Left lung (tissue), 14 donors: Measurements from ENCODE around the gene TMEM47. TPM values are rescaled to one million over a fixed set of nuclear protein-coding genes. Genes with fewer than 3 reads are reported as not detected.

Experiments
- ATAC-seq: fragments of 200-7000 bp; cut with Tn5 transposase; one replicate; pipeline ENCODE4 v1.9.1; 2020; ENCODE audit warnings: moderate library complexity
- DNase-seq, 4 donors: peaks; one replicate each; pipeline ENCODE4 v3.0.0-alpha.2; 2013 to 2020
- H3K27ac ChIP-seq, 2 donors: fragments of 200-600 bp; sonication (generic) in 1 of 2; one replicate each; pipeline versions ENCODE4 v1.5.0 to v1.8.0; 2020 to 2021
- H3K27me3 ChIP-seq, 2 donors: fragments of 200-600 bp; sonication (generic) in 1 of 2; one replicate each; pipeline versions ENCODE4 v1.5.0 to v1.8.0; 2020 to 2021
- H3K36me3 ChIP-seq, 2 donors: fragments of 200-600 bp; sonication (generic) in 1 of 2; one replicate each; pipeline versions ENCODE4 v1.5.0 to v1.8.0; 2020 to 2021
- H3K4me1 ChIP-seq, 2 donors: fragments of 200-600 bp; one replicate each; pipeline ENCODE4 v1.8.0; 2021
- H3K4me3 ChIP-seq, 2 donors: fragments of 200-600 bp; sonication (generic) in 1 of 2; one replicate each; pipeline versions ENCODE4 v1.5.0 to v1.8.0; 2020 to 2021; ENCODE audit warnings: mild to moderate bottlenecking in 1 of 2
- H3K9me3 ChIP-seq, 2 donors: fragments of 200-600 bp; sonication (generic) in 1 of 2; one replicate each; pipeline versions ENCODE4 v1.5.0 to v1.8.0; 2020 to 2021
- intact Hi-C, 2 donors: fragments of 100-400 bp; cut with DNase I; formaldehyde crosslinking; loops; one replicate each; pipeline versions ENCODE4 v1.11.2 to v1.14.2; 2022
- long read RNA-seq, 12 donors: library from polyadenylated mRNA in 2 of 12; unstranded in 2 of 12; transcript quantifications; one replicate each; pipeline ENCODE4 v2.0.0 and lab custom pipeline, GENCODE V29; 2019 to 2026
- polyA plus RNA-seq, 6 donors: library from polyadenylated mRNA; unstranded; fragments of 120-200 nt; gene quantifications; one replicate each; pipeline ENCODE4 v1.2.1, GENCODE V29; 2013; ENCODE audit not compliant: insufficient read length in 6 of 6
- total RNA-seq, 2 donors: library from RNA; stranded (reverse); fragmentation: NEBNext Ultra II Directional; extraction: Animal tissue kit (Norgen Biotek cat#: 25700); gene quantifications; one replicate each; pipeline ENCODE4 v1.2.1, GENCODE V29; 2021
- TF ChIP-seq, protein P1 (sequence below), 2 donors: fragments of 200-600 bp; sonication (generic) in 1 of 2; IDR thresholded peaks; one replicate each; pipeline versions ENCODE4 v1.5.0 to v1.8.0; 2021; ENCODE audit warnings: antibody characterized with exemption in 2 of 2
- donor health status: DM: no; HTN: yes; CAD: no.
- donor health status: DM: no; HTN: no; CAD: no.

TMEM47 gene
- total RNA-seq (10 to 100 TPM; 20.0 to 23.5 TPM), polyA plus RNA-seq (10 to 100 TPM; 29.4 to 41.4 (median 36.4) TPM)
- long read RNA-seq, donor 1, full-length matches to known transcripts = 4 of 4 reads
- long read RNA-seq, donor 1, partial matches to known transcripts = 0 of 4 reads
- long read RNA-seq, donor 1, other reads (novel, unspliced or antisense) = 0 of 4 reads
- long read RNA-seq, donor 2, full-length matches to known transcripts = 11 of 11 reads
- long read RNA-seq, donor 2, partial matches to known transcripts = 0 of 11 reads
- long read RNA-seq, donor 2, other reads (novel, unspliced or antisense) = 0 of 11 reads
- long read RNA-seq, donor 3, full-length matches to known transcripts = 7 of 7 reads
- long read RNA-seq, donor 3, partial matches to known transcripts = 0 of 7 reads
- long read RNA-seq, donor 3, other reads (novel, unspliced or antisense) = 0 of 7 reads
- long read RNA-seq, donor 4, full-length matches to known transcripts = 1 of 1 reads
- long read RNA-seq, donor 4, partial matches to known transcripts = 0 of 1 reads
- long read RNA-seq, donor 4, other reads (novel, unspliced or antisense) = 0 of 1 reads
- long read RNA-seq, donor 5, full-length matches to known transcripts = 4 of 4 reads
- long read RNA-seq, donor 5, partial matches to known transcripts = 0 of 4 reads
- long read RNA-seq, donor 5, other reads (novel, unspliced or antisense) = 0 of 4 reads
- long read RNA-seq, donor 6, full-length matches to known transcripts = 8 of 8 reads
- long read RNA-seq, donor 6, partial matches to known transcripts = 0 of 8 reads
- long read RNA-seq, donor 6, other reads (novel, unspliced or antisense) = 0 of 8 reads
- long read RNA-seq, donor 7, full-length matches to known transcripts = 6 of 6 reads
- long read RNA-seq, donor 7, partial matches to known transcripts = 0 of 6 reads
- long read RNA-seq, donor 7, other reads (novel, unspliced or antisense) = 0 of 6 reads
- long read RNA-seq, donor 8, full-length matches to known transcripts = 4 of 4 reads
- long read RNA-seq, donor 8, partial matches to known transcripts = 0 of 4 reads
- long read RNA-seq, donor 8, other reads (novel, unspliced or antisense) = 0 of 4 reads
- long read RNA-seq, donor 9 = 0 reads
- long read RNA-seq, donor 10, full-length matches to known transcripts = 1 of 1 reads
- long read RNA-seq, donor 10, partial matches to known transcripts = 0 of 1 reads
- long read RNA-seq, donor 10, other reads (novel, unspliced or antisense) = 0 of 1 reads
- long read RNA-seq, donor 11, full-length matches to known transcripts = 21 of 21 reads
- long read RNA-seq, donor 11, partial matches to known transcripts = 0 of 21 reads
- long read RNA-seq, donor 11, other reads (novel, unspliced or antisense) = 0 of 21 reads
- long read RNA-seq, donor 12, full-length matches to known transcripts = 6 of 6 reads
- long read RNA-seq, donor 12, partial matches to known transcripts = 0 of 6 reads
- long read RNA-seq, donor 12, other reads (novel, unspliced or antisense) = 0 of 6 reads

DNA sequence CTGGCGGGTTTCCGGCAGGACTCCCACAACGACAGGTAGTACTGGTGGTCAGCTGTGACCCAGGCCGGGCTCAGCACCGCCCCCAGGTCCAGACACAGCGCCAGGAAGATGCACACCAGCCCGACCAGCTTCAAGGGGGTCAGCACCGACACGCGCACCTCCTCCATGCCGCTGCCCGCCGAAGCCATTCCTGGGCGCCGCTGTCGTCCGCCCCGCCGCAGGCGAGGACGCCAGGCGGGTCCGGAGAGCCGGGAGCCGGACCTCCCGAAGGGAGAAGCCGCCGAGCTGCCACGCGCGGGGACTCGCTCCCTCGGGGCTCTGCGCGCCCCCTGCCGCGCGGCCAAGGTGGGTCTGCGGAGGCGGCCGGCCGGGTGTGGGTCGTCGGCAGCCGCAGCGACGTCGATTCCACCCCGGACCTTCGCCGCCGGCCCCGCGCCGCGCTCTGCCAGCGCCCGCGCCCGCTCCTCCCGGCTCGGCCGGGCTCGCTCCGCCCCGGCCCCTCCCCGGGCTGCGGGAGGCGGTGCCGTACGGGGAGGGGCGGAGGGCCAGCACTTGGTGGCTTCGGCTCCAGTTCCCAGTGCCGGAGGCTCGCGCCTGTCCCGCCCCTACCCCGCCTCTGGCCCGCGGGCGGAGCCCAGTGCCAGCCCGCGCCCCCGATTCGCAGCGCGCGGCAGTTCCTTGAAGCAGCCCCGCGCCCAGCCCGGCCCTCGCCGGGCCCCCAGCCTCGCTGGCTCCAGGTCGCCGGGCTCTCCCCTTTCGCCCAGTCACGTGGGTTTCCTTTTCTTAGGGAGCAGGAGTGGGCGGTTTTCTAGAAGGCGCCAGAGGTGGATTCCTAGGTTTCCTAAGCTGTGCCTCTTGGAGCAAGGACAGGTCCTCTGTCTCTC, at the start of gene TMEM47:
Gene TMEM47, minus strand, starts transcription at position 444 of the 884 bp plus-strand sequence. Its CDS starts 256 bp downstream, at position 188.
- Histone ChIP-seq H3K27me3 (peaks cover 8 to 34% of the 10 kb centered on the region in 2 donors), H3K4me1 (no peaks in the 10 kb centered on the region), H3K36me3 (no peaks in the 10 kb centered on the region), H3K27ac (peak within 1 kb of the TSS; percentile 18 to 69), H3K9me3 (no peaks in the 10 kb centered on the region), H3K4me3 (peak within 1 kb of the TSS; percentile 41 to 43)
- TF ChIP-seq, protein P1, sequence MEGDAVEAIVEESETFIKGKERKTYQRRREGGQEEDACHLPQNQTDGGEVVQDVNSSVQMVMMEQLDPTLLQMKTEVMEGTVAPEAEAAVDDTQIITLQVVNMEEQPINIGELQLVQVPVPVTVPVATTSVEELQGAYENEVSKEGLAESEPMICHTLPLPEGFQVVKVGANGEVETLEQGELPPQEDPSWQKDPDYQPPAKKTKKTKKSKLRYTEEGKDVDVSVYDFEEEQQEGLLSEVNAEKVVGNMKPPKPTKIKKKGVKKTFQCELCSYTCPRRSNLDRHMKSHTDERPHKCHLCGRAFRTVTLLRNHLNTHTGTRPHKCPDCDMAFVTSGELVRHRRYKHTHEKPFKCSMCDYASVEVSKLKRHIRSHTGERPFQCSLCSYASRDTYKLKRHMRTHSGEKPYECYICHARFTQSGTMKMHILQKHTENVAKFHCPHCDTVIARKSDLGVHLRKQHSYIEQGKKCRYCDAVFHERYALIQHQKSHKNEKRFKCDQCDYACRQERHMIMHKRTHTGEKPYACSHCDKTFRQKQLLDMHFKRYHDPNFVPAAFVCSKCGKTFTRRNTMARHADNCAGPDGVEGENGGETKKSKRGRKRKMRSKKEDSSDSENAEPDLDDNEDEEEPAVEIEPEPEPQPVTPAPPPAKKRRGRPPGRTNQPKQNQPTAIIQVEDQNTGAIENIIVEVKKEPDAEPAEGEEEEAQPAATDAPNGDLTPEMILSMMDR (IDR thresholded peaks at IDR 0.05) = no peak
- intact Hi-C loops = no loop called here
- DNase-seq (peak; percentile 68 to 85 (median 76)), ATAC-seq (peak; percentile 98)

DNA sequence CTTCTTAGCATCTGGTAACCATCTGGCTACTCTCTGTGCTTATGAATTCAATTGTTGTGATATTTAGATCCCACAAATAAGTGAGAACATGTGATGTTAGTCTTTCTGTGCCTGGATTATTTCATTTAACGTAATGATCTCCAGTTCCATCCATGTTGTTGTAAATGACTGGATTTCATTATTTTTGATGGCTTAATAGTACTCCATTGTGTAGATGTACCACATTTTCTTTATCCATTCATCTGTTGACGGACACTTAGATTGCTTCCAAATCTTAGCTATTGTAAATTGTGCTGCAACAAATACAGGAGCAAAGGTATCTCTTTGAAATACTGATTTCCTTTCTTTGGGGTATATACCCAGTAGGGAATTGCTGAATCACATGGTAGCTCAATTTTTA, 30.0 kb upstream of the TMEM47 start:
- Histone ChIP-seq H3K36me3 (no peaks in the 10 kb centered on the region), H3K4me3 (no peak overlapping the region), H3K9me3 (peaks cover 0 to 2% of the 10 kb centered on the region in 2 donors), H3K4me1 (no peaks in the 10 kb centered on the region), H3K27ac (no peak overlapping the region), H3K27me3 (no peaks in the 10 kb centered on the region)
- TF ChIP-seq, protein P1 (IDR thresholded peaks at IDR 0.05) = no peak
- ATAC-seq (no peak), DNase-seq (no peak)
- intact Hi-C loops = no loop called here

- DNase-seq = no peak
- no peak for ATAC-seq
- intact Hi-C loops = no loop called here
- H3K27ac ChIP-seq = no peak overlapping the region
- no peaks in the 10 kb centered on the region for H3K36me3 ChIP-seq
- peaks cover 8 to 34% of the 10 kb centered on the region in 2 donors for H3K27me3 ChIP-seq
- H3K4me3 ChIP-seq = no peak overlapping the region
- no peaks in the 10 kb centered on the region for H3K9me3 ChIP-seq
- TF ChIP-seq, protein P1 (IDR thresholded peaks at IDR 0.05) = no peak
- H3K4me1 ChIP-seq = no peaks in the 10 kb centered on the region
Measured at GRCh38 chrX:34659575-34659974, 2.5 kb upstream of the TMEM47 start.

DNA sequence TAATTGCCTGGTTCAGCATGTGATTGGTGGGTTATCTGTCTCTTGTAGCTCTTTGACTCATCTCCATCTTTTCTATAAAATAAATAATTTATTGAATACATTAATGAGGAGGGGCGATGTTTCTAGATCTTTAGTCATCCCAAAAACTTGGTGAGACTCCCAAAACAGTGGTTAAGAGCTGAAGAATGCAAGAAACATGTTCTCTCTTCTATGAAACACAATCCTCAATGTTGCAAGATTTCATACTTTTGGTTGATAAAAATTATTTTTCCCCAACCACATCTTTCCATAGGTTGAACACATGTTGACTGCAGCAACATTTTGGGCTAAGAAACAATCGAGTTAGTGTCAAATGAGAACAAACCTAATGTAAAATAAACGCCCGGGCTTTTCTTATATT, 1.2 kb upstream of the TMEM47 start:
- intact Hi-C loops = no loop called here
- H3K27ac ChIP-seq = no peak overlapping the region
- H3K27me3 ChIP-seq = peaks cover 8 to 34% of the 10 kb centered on the region in 2 donors
- TF ChIP-seq, protein P1 (IDR thresholded peaks at IDR 0.05) = no peak
- no peaks in the 10 kb centered on the region for H3K36me3 ChIP-seq
- no peaks in the 10 kb centered on the region for H3K9me3 ChIP-seq
- no peak for ATAC-seq
- no peaks in the 10 kb centered on the region for H3K4me1 ChIP-seq
- no peak for DNase-seq
- no peak overlapping the region for H3K4me3 ChIP-seq
